ENCODE measurements around the gene EFCAB11.
"Not testable (repeated sequence)": the region's sequence is repeated elsewhere in the genome, so short reads cannot be mapped to it uniquely, and the experiment has no call there.

EFCAB11 gene

GRCh38 chr14:89915114-89915878, 39.2 kb downstream of the EFCAB11 start:
- peak overlapping the region in 1 of 21 experiments; percentile 27 for H3K27ac ChIP-seq
- H3K4me3 ChIP-seq, result no peak overlapping the region

GRCh38 chr14:89912667-89913211, 41.8 kb downstream of the EFCAB11 start:
- Histone ChIP-seq H3K27ac (peak overlapping the region in 13 of 21 experiments; percentile 20 to 78 (median 40)), H3K4me3 (no peak overlapping the region)

GRCh38 chr14:89912221-89912620, 42.3 kb downstream of the EFCAB11 start:
- H3K27ac ChIP-seq, result peak overlapping the region in 12 of 21 experiments; percentile 5 to 79 (median 46)
- no peak overlapping the region for H3K4me3 ChIP-seq

GRCh38 chr14:89911010-89911919, 43.3 kb downstream of the EFCAB11 start:
- Histone ChIP-seq H3K4me3 (no peak overlapping the region), H3K27ac (peak overlapping the region in 10 of 21 experiments; percentile 5 to 79 (median 55))

GRCh38 chr14:89910691-89911009, 43.9 kb downstream of the EFCAB11 start:
- H3K27ac ChIP-seq, result peak overlapping the region in 2 of 21 experiments; percentile 78 to 79
- H3K4me3 ChIP-seq, result no peak overlapping the region

- Histone ChIP-seq H3K27ac (no peak overlapping the region), H3K4me3 (no peak overlapping the region)
Observed at GRCh38 chr14:89909586-89909985, 44.9 kb downstream of the EFCAB11 start.

- Histone ChIP-seq H3K27ac (no peak overlapping the region), H3K4me3 (no peak overlapping the region)
Observed at GRCh38 chr14:89908712-89909450, 45.6 kb downstream of the EFCAB11 start.

GRCh38 chr14:89907655-89908054, 46.9 kb downstream of the EFCAB11 start:
- no peak overlapping the region for H3K27ac ChIP-seq

GRCh38 chr14:89906000-89906399, 48.5 kb downstream of the EFCAB11 start:
- H3K4me3 ChIP-seq, result no peak overlapping the region
- H3K27ac ChIP-seq, result no peak overlapping the region

More at GRCh38 chr14:89907655-89908054, 46.9 kb downstream of the EFCAB11 start:
- H3K4me3 ChIP-seq, result no peak overlapping the region

- Histone ChIP-seq H3K4me3 (no peak overlapping the region), H3K27ac (no peak overlapping the region)
Observed at GRCh38 chr14:89903340-89903952, 51.1 kb downstream of the EFCAB11 start.

GRCh38 chr14:89902881-89903280, 51.6 kb downstream of the EFCAB11 start:
- Histone ChIP-seq H3K4me3 (no peak overlapping the region), H3K27ac (no peak overlapping the region)

- H3K4me3 ChIP-seq, result no peak overlapping the region
Observed at GRCh38 chr14:89900802-89901201, 53.7 kb downstream of the EFCAB11 start.

GRCh38 chr14:89899917-89900663, 54.4 kb downstream of the EFCAB11 start:
- Histone ChIP-seq H3K4me3 (no peak overlapping the region), H3K27ac (no peak overlapping the region)

More at GRCh38 chr14:89900802-89901201, 53.7 kb downstream of the EFCAB11 start:
- H3K27ac ChIP-seq, result no peak overlapping the region

GRCh38 chr14:89899291-89899690, 55.2 kb downstream of the EFCAB11 start:
- no peak overlapping the region for H3K4me3 ChIP-seq
- H3K27ac ChIP-seq, result no peak overlapping the region

GRCh38 chr14:89893388-89893787, 61.1 kb downstream of the EFCAB11 start:
- not testable (repeated sequence) for H3K27ac ChIP-seq, H3K4me3 ChIP-seq

- H3K4me3 ChIP-seq, result no peak overlapping the region
- H3K27ac ChIP-seq, result no peak overlapping the region
Observed at GRCh38 chr14:89892953-89893352, 61.6 kb downstream of the EFCAB11 start.

GRCh38 chr14:89891721-89892120, 62.8 kb downstream of the EFCAB11 start:
- H3K4me3 ChIP-seq, H3K27ac ChIP-seq: not testable (repeated sequence)

GRCh38 chr14:89891055-89891454, 63.5 kb downstream of the EFCAB11 start:
- no peak overlapping the region for H3K27ac ChIP-seq

GRCh38 chr14:89890589-89890988, 63.9 kb downstream of the EFCAB11 start:
- Histone ChIP-seq H3K27ac (no peak overlapping the region), H3K4me3 (no peak overlapping the region)

More at GRCh38 chr14:89891055-89891454, 63.5 kb downstream of the EFCAB11 start:
- H3K4me3 ChIP-seq, result no peak overlapping the region

Data from skin epidermis (tissue), 12 donors.